Mucosa of rectum (tissue), 2 donors: ENCODE data around the gene MAP2K6.
"Not testable (repeated sequence)": the region's sequence is repeated elsewhere in the genome, so short reads cannot be mapped to it uniquely, and the experiment has no call there.

Source experiments
- H3K27ac ChIP-seq, 2 donors: one replicate each; pipeline ENCODE4 v1.7.0; 2013; ENCODE audit warnings: inconsistent platforms in 2 of 2, low read depth in 2 of 2, low read length in 2 of 2
- H3K27me3 ChIP-seq, 2 donors: one replicate each; pipeline ENCODE4 v1.7.0; 2013; ENCODE audit warnings: low read length in 2 of 2; ENCODE audit not compliant: control insufficient read depth in 2 of 2, insufficient read depth in 2 of 2
- H3K36me3 ChIP-seq, 2 donors: one replicate each; pipeline ENCODE4 v1.7.0; 2013; ENCODE audit warnings: low read length in 2 of 2; ENCODE audit not compliant: control insufficient read depth in 2 of 2, insufficient read depth in 2 of 2
- H3K4me1 ChIP-seq, 2 donors: one replicate each; pipeline ENCODE4 v1.7.0; 2013; ENCODE audit warnings: low read length in 2 of 2, mild to moderate bottlenecking in 1 of 2; ENCODE audit not compliant: control insufficient read depth in 2 of 2, insufficient read depth in 2 of 2
- H3K4me3 ChIP-seq, 2 donors: one replicate each; pipeline ENCODE4 v1.7.0; 2013; ENCODE audit warnings: low read length in 2 of 2
- H3K9ac ChIP-seq, 2 donors: one replicate each; pipeline ENCODE4 v1.7.0; 2013; ENCODE audit warnings: low read length in 2 of 2, low read depth in 1 of 2, mild to moderate bottlenecking in 1 of 2
- H3K9me3 ChIP-seq, 2 donors: one replicate each; pipeline ENCODE4 v1.7.0; 2013; ENCODE audit warnings: low read length in 2 of 2; ENCODE audit not compliant: control insufficient read depth in 2 of 2
- donor health status: healthy.
- donor health status: Normal muscosa, but diverticular disease.

MAP2K6 gene

DNA sequence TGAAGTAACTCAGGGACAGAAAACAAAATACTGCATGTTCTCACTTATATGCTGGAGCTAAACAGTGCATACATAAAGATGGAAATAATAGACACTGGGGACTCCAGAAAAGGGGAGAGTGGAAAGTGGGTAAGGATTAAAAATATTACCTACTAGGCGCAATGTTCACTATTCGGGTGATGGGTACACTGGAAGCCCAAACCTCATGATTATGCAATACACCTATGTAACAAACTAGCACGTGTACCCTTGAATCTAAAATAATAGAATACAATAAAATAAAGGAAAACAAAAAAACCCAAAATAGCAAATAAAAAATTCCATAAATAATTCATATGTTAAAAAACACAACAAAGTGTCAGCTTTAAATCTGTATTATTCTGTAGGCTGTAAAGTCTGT lies 56.9 kb downstream of the MAP2K6 start:
- Histone ChIP-seq H3K27ac (peak overlapping the region; percentile 69 to 71), H3K27me3 (no peaks in the 10 kb centered on the region)

DNA sequence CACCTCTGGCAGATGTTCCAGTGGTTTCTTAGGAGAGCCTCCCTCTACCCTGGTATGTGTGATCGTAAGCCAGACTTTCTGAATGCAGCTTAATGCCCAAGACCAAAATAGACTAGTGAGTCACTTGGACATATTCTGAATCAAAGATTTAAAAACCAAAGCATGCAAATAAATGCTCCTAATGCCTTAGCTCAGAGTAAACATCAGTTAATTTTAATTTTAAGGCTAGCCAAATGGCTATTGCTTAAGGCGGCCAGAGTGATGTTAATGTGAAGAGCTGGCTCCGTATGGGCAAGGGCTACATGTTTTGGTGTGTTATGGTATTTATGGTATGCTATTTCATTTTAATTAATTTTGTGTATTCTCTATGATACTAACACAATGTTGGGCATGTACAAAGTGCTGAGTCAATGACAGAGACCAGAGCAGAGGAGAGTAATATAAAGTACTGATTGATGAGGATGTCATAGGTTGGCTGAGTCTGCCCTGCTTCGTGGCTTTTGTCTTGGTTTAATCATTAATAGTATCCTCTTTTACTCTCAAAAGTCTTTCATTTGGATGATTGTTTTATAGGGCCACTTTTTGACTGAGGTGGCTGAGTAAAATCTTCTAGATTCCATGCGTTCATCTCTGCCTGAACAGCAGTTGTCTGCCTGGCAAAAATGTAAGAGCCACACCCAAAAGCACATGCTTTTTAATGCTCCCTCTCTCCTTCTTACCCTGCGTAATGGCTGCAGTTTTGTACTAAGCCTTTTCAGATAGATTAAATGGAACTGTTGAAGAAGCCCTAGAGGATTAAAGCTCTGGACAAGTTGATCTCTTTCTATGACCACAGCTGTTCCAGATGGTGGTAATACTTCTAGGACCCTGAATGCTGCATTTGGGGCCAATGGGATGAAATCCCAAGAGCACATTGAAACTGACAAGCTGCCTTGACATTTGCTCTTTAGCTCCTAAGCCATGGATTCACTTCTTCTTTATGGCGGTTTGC lies 59.6 kb downstream of the MAP2K6 start:
- peak overlapping the region in 1 of 2 donors; percentile 10 for H3K9ac ChIP-seq
- peak overlapping the region; percentile 20 to 28 for H3K27ac ChIP-seq
- no peak overlapping the region for H3K4me3 ChIP-seq
- H3K27me3 ChIP-seq, result no peaks in the 10 kb centered on the region
- no peaks in the 10 kb centered on the region for H3K9me3 ChIP-seq
- H3K4me1 ChIP-seq, result peaks cover 29 to 56% of the 10 kb centered on the region in 2 donors
- H3K36me3 ChIP-seq, result no peaks in the 10 kb centered on the region

More for the DNA sequence above, 56.9 kb downstream of the MAP2K6 start:
- no peaks in the 10 kb centered on the region for H3K9me3 ChIP-seq
- no peak overlapping the region for H3K4me3 ChIP-seq
- peaks cover 23 to 52% of the 10 kb centered on the region in 2 donors for H3K4me1 ChIP-seq
- no peak overlapping the region for H3K9ac ChIP-seq
- no peaks in the 10 kb centered on the region for H3K36me3 ChIP-seq

DNA sequence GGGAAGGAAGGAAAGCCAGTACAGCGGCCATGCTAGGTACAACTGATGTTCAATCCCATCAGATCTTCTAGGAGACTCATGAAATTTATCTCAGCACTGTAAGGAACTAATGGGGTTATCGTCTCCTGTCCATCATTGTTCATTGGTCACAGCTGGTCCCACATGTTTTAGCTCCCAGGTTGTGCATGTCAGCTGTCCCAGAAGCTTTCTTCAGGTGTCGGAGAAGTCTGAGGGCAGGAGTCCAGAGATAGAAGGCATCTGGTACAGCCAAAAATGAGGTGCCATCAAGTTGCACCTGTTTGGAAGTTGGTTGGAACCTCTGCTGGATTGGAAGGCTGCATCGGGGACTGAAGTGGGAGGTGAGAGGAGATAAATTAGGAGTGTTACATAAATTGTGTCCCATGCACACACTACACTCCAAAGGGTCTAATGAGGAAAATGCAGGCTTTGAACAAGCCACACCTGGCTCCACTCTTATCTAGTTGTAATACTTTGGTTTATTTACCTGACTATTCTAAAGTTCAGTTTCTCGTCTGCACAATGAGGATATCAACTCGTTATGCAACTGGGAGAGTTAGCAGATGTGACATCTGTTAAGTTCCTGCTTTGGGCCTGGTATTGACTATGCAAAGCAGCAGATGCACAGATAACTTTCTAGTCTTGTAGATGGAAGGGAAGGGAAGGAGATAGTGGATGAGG lies 62.9 kb downstream of the MAP2K6 start:
- no peaks in the 10 kb centered on the region for H3K36me3 ChIP-seq
- no peaks in the 10 kb centered on the region for H3K27me3 ChIP-seq
- H3K4me3 ChIP-seq, result peak overlapping the region in 1 of 2 donors; percentile 32
- no peak overlapping the region for H3K9ac ChIP-seq
- peak overlapping the region; percentile 72 to 75 for H3K27ac ChIP-seq
- H3K9me3 ChIP-seq, result no peaks in the 10 kb centered on the region
- H3K4me1 ChIP-seq, result peaks cover 19 to 37% of the 10 kb centered on the region in 2 donors

DNA sequence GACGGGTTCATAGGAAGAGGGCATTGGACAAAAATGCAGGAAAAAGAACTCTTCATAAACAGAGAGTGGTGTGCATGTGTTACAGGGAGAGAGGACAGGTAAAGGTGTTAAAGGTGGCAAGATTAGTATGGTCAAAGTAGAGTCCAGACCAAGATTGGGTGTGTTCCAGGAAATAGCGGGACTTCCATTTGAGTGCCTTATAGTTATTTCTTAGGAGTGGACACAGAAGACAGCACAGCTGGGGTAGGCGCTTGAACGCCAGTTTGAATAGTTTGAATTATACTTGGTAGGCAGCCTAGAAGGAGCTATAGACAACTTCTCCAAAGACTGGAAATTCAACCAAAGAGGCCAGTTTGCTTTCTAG lies 63.4 kb downstream of the MAP2K6 start:
- Histone ChIP-seq H3K4me1 (peaks cover 19 to 37% of the 10 kb centered on the region in 2 donors), H3K36me3 (no peaks in the 10 kb centered on the region), H3K27ac (peak overlapping the region; percentile 72 to 75), H3K9ac (no peak overlapping the region), H3K9me3 (no peaks in the 10 kb centered on the region), H3K4me3 (peak overlapping the region; percentile 11 to 32), H3K27me3 (no peaks in the 10 kb centered on the region)

DNA sequence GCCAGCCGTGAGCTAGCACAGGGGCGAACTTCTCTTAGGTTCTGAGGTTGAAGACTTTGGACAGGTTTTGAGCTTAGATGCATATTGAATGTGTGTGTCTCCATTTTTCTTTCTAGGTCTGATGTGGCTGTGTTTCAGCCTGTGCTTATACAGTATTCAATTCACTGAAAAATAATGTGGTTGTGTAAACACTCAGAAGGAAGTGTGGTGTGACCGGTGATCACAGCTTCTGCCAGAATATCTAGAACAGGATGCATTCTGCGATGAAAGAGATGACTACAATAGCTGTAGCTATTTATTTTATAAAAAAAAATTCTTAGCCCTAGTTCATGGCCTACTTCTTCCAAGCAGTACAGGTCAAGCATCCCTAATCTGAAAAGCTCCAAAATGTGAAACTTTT lies 64.4 kb downstream of the MAP2K6 start:
- peak overlapping the region; percentile 72 to 75 for H3K27ac ChIP-seq

DNA sequence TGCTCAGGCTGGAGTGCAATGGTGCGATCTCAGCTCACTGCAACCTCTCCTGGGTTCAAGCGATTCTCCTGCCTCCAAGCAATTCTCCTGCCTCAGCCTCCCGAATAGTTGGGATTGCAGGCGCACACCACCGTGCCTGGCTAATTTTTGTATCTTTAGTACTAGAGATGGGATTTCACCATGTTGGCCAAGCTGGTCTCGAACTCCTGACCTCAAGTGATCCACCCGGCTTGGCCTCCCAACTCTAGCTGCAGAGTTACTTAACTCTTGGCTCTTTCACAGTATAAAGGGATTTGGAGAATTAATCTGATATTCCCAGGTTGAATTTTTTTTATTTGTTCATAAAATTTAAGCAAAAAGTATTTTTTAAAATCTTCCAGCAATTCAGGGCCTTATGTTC lies 65.3 kb downstream of the MAP2K6 start:
- H3K4me3 ChIP-seq, result not testable (repeated sequence)

More for the DNA sequence above, 64.4 kb downstream of the MAP2K6 start:
- no peaks in the 10 kb centered on the region for H3K36me3 ChIP-seq
- H3K9ac ChIP-seq, result no peak overlapping the region
- H3K27me3 ChIP-seq, result no peaks in the 10 kb centered on the region
- H3K9me3 ChIP-seq, result no peaks in the 10 kb centered on the region
- H3K4me1 ChIP-seq, result peaks cover 19 to 35% of the 10 kb centered on the region in 2 donors
- H3K4me3 ChIP-seq, result no peak overlapping the region

DNA sequence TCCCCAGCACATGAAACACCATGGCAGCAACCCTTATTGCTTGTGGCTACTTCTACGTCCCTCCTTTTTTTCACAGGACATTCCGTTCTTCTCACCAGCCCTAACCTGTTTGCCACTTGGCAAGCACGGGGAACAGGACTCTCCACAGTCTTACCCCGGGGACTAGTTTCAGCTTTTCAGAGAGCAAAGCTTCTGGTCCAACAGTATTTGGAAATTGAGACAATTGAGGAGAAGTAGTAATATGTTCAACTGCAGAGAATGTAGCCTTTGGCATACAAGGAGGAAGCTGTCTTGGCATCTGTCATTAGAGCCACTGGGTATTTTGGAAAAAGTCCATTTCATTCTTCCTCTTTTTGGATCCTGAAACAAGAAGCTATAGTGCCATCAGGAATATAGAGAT lies 65.7 kb downstream of the MAP2K6 start:
- Histone ChIP-seq H3K27me3 (no peaks in the 10 kb centered on the region), H3K9ac (no peak overlapping the region), H3K36me3 (no peaks in the 10 kb centered on the region), H3K4me3 (no peak overlapping the region), H3K4me1 (peaks cover 16 to 33% of the 10 kb centered on the region in 2 donors), H3K9me3 (no peaks in the 10 kb centered on the region), H3K27ac (no peak overlapping the region)

More for the DNA sequence above, 65.3 kb downstream of the MAP2K6 start:
- H3K9ac ChIP-seq, H3K9me3 ChIP-seq, H3K27ac ChIP-seq, H3K36me3 ChIP-seq, H3K27me3 ChIP-seq: not testable (repeated sequence)
- peaks cover 15 to 30% of the 10 kb centered on the region in 2 donors for H3K4me1 ChIP-seq

DNA sequence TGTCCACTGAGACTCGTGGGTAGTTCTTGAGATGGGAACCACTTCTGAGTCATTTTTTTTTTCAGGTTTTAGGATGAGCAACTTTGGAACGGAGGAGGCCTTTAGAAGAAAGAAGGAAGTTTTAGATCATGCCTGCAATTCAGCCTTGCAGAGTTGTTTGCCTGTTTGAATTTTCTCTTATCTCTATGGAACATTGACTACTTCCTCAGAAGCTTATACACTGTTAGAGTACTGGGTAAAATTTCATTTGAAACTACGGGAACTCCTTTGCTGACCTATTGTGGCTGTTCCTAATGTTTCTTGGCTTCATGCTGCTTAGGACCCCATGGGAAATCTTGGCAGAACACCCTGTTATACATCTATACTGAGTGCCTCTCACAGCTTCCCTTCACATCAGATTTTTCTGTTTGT lies 70.8 kb downstream of the MAP2K6 start:
- no peaks in the 10 kb centered on the region for H3K27me3 ChIP-seq
- H3K27ac ChIP-seq, result peak overlapping the region; percentile 54
- no peaks in the 10 kb centered on the region for H3K36me3 ChIP-seq
- H3K9ac ChIP-seq, result no peak overlapping the region
- peaks cover 17 to 21% of the 10 kb centered on the region in 2 donors for H3K4me1 ChIP-seq
- H3K4me3 ChIP-seq, result no peak overlapping the region
- no peaks in the 10 kb centered on the region for H3K9me3 ChIP-seq

DNA sequence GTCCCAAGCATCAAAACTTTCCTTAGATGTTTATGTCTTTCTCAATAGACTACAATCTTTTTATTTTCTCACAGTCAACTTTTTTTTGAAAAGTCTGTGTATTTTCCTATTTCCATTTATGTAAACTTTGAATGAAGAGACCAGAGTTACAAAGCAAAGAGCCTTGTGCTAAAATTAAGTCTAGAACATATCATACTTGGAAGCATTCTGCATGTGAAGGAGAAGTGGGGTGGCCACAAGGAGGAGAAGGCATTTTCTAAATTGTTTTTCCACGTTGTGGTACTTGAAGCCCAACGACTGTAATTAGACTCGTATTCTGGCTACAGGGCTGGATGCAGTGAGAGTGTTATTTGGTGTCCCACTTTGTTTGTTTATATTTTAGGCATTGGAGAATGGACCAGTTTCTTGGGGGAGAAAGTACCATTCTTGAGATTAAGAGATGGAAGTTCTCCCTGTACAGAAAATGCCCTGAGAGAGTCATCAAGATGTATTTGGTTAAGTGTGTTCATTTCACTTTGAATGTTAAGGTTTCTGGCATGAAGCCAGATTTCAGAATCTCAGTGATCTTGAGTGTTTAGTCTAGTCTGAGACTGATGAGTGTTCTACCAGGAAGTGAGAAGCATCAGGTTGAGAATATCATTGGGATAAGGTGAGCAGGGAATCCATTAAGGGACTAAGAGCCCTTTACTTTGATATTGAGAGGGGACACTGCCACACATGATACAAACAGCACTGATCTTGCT lies 71.6 kb downstream of the MAP2K6 start:
- no peak overlapping the region for H3K4me3 ChIP-seq
- no peaks in the 10 kb centered on the region for H3K9me3 ChIP-seq
- H3K36me3 ChIP-seq, result no peaks in the 10 kb centered on the region
- peaks cover 17 to 21% of the 10 kb centered on the region in 2 donors for H3K4me1 ChIP-seq
- H3K27ac ChIP-seq, result peak overlapping the region in 1 of 2 donors; percentile 54
- no peaks in the 10 kb centered on the region for H3K27me3 ChIP-seq
- H3K9ac ChIP-seq, result no peak overlapping the region
